ENCODE measurements around the gene COL24A1. TPM values are rescaled to one million over a fixed set of nuclear protein-coding genes. Genes with fewer than 3 reads are reported as not detected.

Gene COL24A1
- total RNA-seq, 1 experiment from 2014 or later, result not detected

DNA sequence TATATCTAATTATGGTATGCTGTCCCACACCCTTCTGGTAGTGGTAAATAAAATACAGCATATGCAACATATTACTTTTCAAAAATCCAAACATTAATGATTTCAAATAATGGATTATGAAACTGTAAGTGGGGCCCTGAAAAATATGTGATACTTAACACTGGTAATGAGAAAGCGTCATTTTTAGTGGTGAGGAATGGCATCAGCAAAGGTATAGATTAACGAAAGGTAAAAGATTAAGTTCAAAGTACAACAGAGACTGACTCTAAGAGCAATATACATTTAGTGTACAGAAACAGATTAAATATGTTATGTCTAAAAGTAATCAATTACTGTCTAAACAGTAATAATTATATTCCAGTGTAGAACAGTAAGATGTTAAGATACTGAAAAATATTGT is 194.1 kb downstream of the COL24A1 start:
- no peak for DNase-seq (ENCODE audit: low read depth, low spot score)

More for the DNA sequence above, 194.1 kb downstream of the COL24A1 start:
- H3K4me1 ChIP-seq (ENCODE audit: control insufficient read depth in 1 of 2, insufficient read depth in 2 of 2, low read length in 2 of 2), result no peaks in the 10 kb centered on the region
- intact Hi-C loops (cut with micrococcal nuclease), result no loop called here
- no peak for TF ChIP-seq YY1 (IDR thresholded peaks at IDR 0.05; ENCODE audit: extremely low read depth, insufficient replicate concordance, low read depth, low read length)
- TF ChIP-seq ZNF274 (IDR thresholded peaks at IDR 0.05; ENCODE audit: low read depth, low read length), result no peak
- no peak for TF ChIP-seq REST (IDR thresholded peaks at IDR 0.05; ENCODE audit: low read depth)
- TF ChIP-seq SIN3A (IDR thresholded peaks at IDR 0.05; ENCODE audit: low read depth), result no peak
- TF ChIP-seq, protein P1, sequence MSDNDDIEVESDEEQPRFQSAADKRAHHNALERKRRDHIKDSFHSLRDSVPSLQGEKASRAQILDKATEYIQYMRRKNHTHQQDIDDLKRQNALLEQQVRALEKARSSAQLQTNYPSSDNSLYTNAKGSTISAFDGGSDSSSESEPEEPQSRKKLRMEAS (IDR thresholded peaks at IDR 0.05), result no peak
- TF ChIP-seq SRF (IDR thresholded peaks at IDR 0.05; ENCODE audit: low read depth), result no peak
- no peak for TF ChIP-seq CEBPB (IDR thresholded peaks at IDR 0.05; ENCODE audit: low read depth)
- TF ChIP-seq ZFX (IDR thresholded peaks at IDR 0.05), result no peak
- H3K4me3 ChIP-seq (replicated peaks in 1 of 2; ENCODE audit: low read depth in 1 of 2, low read length in 2 of 2), result no peak overlapping the region
- no peaks in the 10 kb centered on the region for H3K79me2 ChIP-seq (ENCODE audit: insufficient read depth, low read length)
- ChIA-PET POLR2A (no interaction called here), CTCF (no interaction called here), RAD21 (ENCODE audit: low non-redundant PET in 1 of 2, low total read pairs in 2 of 2, uncharacterized antibody in 2 of 2, unreplicated experiment in 2 of 2) (no interaction called here)
- H3K9me2 ChIP-seq (ENCODE audit: insufficient read depth), result no peaks in the 10 kb centered on the region
- H3K27ac ChIP-seq (ENCODE audit: low read depth, low read length), result no peak overlapping the region
- BruUV-seq (replicated peaks), result no TSS peak
- H2AFZ ChIP-seq (ENCODE audit: low read depth, low read length, poor library complexity, severe bottlenecking), result no peak overlapping the region
- H3K9ac ChIP-seq (ENCODE audit: low read length), result no peak overlapping the region
- H3K9me3 ChIP-seq (ENCODE audit: control insufficient read depth in 1 of 2, insufficient read depth in 1 of 2, low read depth in 1 of 2, low read length in 2 of 2), result no peaks in the 10 kb centered on the region
- H3K36me3 ChIP-seq (ENCODE audit: control insufficient read depth in 1 of 2, insufficient read depth in 2 of 2, low read length in 2 of 2), result no peaks in the 10 kb centered on the region
- no peaks in the 10 kb centered on the region for H4K20me1 ChIP-seq (ENCODE audit: insufficient read depth)
- H3K4me2 ChIP-seq (ENCODE audit: low read length), result no peak overlapping the region
- ATAC-seq, result no peak
- no peaks in the 10 kb centered on the region for H3K27me3 ChIP-seq (ENCODE audit: insufficient read depth, low read length)

Data from HCT116 (cell line).